HuH-7 (cell line): ENCODE results near the gene ARL15.
"Not testable (repeated sequence)": the region's sequence is repeated elsewhere in the genome, so short reads cannot be mapped to it uniquely, and the experiment has no call there.

ENCODE experiments used
- DNase-seq: peaks from one replicate; pipeline ENCODE4 v3.0.0; 2011; ENCODE audit warnings: low spot score

ARL15 gene

DNA sequence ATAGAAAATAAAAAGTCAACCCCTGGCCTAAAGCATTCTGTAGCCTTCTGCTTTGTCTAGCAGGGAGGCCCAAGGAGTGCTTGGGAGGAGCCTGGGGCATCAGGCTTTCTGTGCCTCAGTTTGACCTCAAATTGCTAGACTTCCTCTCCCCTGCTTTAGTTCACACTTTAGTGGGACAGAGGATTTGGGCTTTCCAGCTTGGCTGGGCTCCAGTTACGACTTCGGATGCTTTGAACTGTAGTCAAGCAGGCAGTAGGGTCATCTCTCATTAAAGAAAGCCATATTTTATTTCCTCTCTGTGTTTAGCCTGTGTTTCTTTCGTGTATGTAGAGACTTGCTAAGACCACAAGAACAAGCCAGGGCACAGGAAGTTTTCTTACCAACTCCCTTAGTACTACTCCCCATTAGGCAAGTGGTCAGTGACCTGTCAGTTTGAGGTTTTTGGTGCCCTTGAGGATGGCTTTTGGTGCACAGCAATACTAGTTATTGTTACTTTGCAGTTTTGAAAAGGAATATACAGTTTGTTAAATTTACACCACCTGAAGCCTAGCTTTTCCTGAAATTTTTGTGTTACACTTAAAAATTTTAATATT, 415.2 kb downstream of the ARL15 start:
- no peak for DNase-seq

- DNase-seq: no peak
These were observed 416.7 kb downstream of the ARL15 start for GRCh38 chr5:53893626-53894025.

GRCh38 chr5:53892224-53892623, 418.1 kb downstream of the ARL15 start:
- no peak for DNase-seq

DNA sequence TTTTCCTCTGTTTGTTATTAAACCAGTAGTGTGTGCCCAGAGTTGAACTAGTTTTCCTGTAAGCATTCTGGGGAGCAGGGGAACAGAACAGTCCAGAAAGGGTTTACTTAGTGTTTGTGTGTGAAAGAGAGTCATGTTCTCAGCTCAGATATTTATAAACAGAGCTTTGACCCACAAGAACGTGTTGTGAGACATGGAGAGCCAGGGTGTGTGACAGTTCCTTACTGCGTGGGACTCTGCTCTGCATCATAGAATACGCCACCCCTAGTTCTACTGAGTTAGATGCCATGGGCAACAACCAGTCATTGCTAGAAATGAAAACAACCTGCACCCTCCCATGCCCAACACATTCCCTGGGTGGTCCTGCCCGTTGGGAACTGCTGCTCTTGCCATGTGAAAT, 419.2 kb downstream of the ARL15 start:
- no peak for DNase-seq

DNA sequence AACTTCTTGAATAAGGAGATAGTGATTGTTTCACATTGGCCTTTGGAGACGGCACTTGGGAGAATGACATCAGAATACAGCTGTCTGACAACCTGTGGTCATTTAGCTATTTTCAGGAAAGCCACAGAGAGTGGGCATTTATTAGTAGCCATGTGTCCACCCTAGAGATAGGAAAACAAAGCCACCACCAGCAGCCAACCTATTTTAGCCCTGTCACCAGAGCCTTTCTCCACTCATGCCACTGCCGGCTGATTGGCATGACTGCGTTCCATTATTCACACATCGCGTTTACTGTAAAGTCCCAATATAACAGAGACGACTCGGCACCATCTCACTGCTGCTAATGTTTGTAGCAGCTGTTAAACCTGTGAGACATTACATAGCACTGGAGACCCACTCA, 419.9 kb downstream of the ARL15 start:
- DNase-seq: no peak

- no peak for DNase-seq
These were observed 425.5 kb downstream of the ARL15 start for GRCh38 chr5:53884844-53885243.

DNA sequence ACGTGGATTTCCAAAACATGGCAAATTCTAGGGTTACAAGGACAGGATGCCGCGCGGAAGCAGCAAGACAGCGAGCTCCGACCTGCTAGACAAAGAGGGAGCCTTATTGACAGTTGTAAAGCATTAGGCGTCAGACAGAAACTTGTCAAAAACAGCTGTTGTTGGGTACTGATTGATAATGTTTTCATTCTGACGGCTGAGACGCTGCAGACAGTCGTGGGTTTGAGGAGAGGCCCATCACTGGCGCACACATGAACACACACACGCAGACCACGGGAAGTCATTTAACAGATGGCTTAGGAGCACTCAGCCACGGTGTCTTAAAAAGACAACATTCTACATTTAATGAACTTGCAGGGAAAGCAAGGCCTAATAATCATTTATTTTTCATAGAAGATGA, 426.0 kb downstream of the ARL15 start:
- DNase-seq: no peak

- no peak for DNase-seq
These were observed 427.7 kb downstream of the ARL15 start for GRCh38 chr5:53882676-53883031.

- DNase-seq: no peak
These were observed 428.2 kb downstream of the ARL15 start for GRCh38 chr5:53882006-53882675.

GRCh38 chr5:53879708-53880323, 430.6 kb downstream of the ARL15 start:
- DNase-seq: no peak

DNA sequence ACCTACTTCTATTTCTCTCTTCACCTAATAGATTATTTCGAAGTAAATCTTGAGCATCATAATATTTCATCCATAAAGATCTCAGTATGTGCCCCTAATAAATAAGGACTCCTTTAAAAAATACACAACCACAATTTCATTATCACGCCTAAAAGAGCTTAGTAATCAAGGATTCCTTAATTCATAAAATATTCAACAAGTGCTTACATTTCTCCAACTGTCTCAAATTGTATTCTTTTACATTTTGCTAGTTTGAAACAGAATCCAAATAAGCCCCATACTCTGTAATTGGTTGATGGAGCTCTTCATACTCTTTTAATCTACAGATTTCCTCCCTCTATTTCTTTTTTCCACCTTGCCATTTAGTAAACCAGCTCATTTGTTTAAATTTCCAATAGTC, 432.4 kb downstream of the ARL15 start:
- no peak for DNase-seq

DNA sequence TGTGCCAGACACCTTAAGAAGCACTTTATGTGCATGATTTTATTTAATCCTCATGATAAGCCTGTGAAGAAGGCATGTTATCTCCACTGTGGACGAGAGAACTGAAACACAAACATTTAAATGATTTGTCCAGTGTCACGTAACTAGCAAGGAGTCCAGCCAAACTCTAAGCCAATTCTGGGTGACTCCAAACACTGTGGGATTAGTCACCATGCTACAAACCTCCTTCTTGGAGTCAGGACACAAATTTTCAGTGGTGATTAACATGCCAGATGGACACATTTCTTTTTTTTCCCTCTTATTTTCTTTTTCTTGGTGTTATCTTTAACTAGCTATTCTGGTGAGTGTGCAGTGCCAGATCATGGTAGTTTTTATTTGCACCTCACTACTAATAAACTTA, 433.1 kb downstream of the ARL15 start:
- DNase-seq: no peak

- DNase-seq: peak; percentile 11
These were observed 436.0 kb downstream of the ARL15 start for GRCh38 chr5:53874409-53874808.

GRCh38 chr5:53873235-53873634, 437.1 kb downstream of the ARL15 start:
- DNase-seq: no peak

GRCh38 chr5:53871775-53872174, 438.6 kb downstream of the ARL15 start:
- DNase-seq: no peak

GRCh38 chr5:53871050-53871449, 439.3 kb downstream of the ARL15 start:
- DNase-seq: no peak

- no peak for DNase-seq
These were observed 451.5 kb downstream of the ARL15 start for GRCh38 chr5:53858700-53859456.

DNA sequence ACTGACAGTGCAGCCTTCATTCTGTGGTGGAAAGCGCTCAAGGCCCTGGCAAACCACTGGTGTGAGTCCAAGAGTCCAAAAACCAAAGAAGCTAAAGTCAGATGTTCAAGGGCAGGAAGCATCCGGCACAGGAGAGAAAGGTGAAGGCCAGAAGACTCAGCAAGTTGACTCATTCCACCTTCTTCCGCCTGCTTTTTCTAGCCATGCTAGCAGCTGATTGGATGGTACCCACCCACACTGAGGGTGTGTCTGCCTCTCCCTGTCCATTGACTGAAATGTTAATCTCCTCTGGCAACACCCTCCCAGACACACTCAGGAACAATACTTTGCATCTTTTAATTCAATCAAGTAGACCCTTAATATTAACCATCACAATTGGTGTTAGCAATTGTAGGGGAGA, 453.9 kb downstream of the ARL15 start:
- DNase-seq: no peak

DNA sequence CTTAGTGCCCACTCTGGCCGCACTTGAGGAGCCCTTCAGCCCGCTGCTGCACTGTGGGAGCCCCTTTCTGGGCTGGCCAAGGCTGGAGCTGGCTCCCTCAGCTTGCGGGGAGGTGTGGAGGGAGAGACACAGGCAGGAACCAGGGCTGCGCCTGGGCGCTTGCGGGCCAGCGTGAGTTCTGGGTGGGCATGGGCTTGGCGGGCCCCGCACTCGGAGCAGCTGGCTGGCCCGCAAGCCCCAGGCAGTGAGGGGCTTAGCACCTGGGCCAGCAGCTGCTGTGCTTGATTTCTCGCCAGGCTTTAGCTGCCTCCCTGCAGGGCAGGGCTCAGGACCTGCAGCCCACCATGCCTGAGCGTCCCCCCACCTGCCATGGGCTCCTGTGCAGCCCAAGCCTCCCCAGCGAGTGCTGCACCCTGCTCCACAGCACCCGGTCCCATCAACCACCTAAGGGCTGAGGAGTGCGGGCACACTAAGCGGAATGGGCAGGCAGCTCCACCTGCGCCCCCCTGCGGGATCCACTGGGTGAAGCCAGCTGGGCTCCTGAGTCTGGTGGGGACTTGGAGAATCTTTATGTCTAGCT, 473.4 kb downstream of the ARL15 start:
- DNase-seq: not testable (repeated sequence)

GRCh38 chr5:53834500-53834899, 475.9 kb downstream of the ARL15 start:
- no peak for DNase-seq
